GM12801 (cell line): ENCODE results near the gene MECP2.

Experiments used
- CTCF ChIP-seq: IDR thresholded peaks from one replicate; pipeline ENCODE4 v1.5.1; 2011; ENCODE audit warnings: control low read depth; ENCODE audit not compliant: insufficient read length; ENCODE audit errors: extremely low read depth

The MECP2 gene

GRCh38 chrX:154115071-154115470 lies 17.6 kb upstream of the MECP2 start:
- TF ChIP-seq CTCF = no peak

- TF ChIP-seq CTCF = no peak
Measured at GRCh38 chrX:154114652-154115051, 17.1 kb upstream of the MECP2 start.

GRCh38 chrX:154113729-154114128 lies 16.2 kb upstream of the MECP2 start:
- no peak for TF ChIP-seq CTCF

DNA sequence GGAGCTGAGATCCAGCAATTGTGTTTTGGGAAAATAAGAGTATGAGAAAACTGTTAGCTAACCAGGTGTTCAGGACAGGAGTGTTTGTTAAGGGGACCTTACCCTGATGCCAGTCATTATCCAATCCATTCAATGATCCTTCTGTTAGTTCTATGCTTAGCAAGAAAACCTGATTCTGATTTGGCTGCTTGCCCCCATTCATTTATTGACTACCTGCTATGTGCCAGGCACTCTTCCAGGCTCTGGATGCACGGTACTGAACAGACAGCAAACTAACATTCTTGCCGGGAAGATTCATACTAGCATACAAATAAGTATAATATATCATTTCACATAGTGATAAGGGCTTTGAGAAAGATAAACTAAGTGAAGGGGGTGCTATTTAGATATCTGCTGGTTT lies 1.0 kb upstream of the MECP2 start:
- TF ChIP-seq CTCF = no peak

GRCh38 chrX:154097003-154097588 lies 421 bp downstream of the MECP2 start:
- no peak for TF ChIP-seq CTCF

DNA sequence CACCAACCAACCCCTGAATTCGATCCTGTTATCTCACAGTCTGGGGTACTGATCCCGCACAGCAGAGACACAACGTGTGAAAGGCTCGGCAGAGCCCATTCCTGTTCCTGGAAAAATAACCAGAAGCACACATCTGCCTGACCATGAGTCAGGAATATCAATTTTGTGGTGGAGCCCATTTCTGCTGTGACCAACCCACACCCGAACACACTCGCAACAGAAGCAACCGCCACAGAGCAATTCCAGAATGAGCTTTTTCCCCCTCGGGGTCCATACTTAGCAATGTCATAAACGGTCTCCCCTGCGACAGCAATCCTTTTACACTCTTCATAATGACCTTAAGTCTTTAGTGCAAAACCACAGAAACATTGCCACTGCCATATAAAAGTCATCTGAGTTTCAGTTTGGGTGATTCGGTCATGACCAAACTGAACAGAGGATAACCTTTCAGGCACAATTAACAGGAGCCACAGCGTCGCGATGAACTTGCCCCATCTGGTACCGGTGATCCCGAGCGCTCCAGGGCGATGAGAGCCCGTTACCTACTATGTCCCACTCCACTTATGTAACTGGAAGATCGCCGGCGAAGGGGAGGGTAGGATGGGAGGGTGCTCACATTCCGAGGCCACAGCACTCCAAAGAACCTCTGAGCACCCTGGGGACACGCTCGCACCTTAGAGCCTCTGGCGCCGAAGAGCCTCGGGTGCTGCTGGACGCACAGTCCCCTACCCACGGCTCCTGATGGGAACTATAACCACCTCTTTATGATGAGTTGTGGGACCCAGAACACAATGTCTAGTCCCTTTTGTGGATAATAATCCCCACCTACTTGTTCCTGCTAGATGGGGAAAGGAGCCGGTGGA lies 1.1 kb downstream of the MECP2 start:
- no peak for TF ChIP-seq CTCF

- TF ChIP-seq CTCF = no peak
Measured at GRCh38 chrX:154094833-154095232, 2.7 kb downstream of the MECP2 start.
